Measurements from ENCODE around the gene GPC6.

Gene GPC6

GRCh38 chr13:94140027-94140426 lies 913.4 kb downstream of the GPC6 start:
- no peak for DNase-seq

GRCh38 chr13:94140511-94140910 lies 913.9 kb downstream of the GPC6 start:
- DNase-seq: no peak

- no peak for DNase-seq
These were observed 917.2 kb downstream of the GPC6 start for GRCh38 chr13:94143624-94144350.

GRCh38 chr13:94145966-94146365 lies 919.4 kb downstream of the GPC6 start:
- no peak for DNase-seq

- no peak for DNase-seq
These were observed 927.0 kb downstream of the GPC6 start for GRCh38 chr13:94153586-94153985.

GRCh38 chr13:94154367-94154766 lies 927.8 kb downstream of the GPC6 start:
- no peak for DNase-seq

- no peak for DNase-seq
These were observed 931.2 kb downstream of the GPC6 start for GRCh38 chr13:94157705-94158218.

- no peak for DNase-seq
These were observed 934.3 kb downstream of the GPC6 start for GRCh38 chr13:94160875-94161274.

GRCh38 chr13:94162289-94162688 lies 935.7 kb downstream of the GPC6 start:
- DNase-seq: no peak

GRCh38 chr13:94163535-94163934 lies 936.9 kb downstream of the GPC6 start:
- no peak for DNase-seq

GRCh38 chr13:94168783-94169453 lies 942.3 kb downstream of the GPC6 start:
- DNase-seq: no peak

- no peak for DNase-seq
These were observed 943.0 kb downstream of the GPC6 start for GRCh38 chr13:94169454-94170144.

- DNase-seq: no peak
These were observed 943.6 kb downstream of the GPC6 start for GRCh38 chr13:94170145-94170571.

- DNase-seq: no peak
These were observed 945.8 kb downstream of the GPC6 start for GRCh38 chr13:94172416-94172815.

- DNase-seq: no peak
These were observed 946.8 kb downstream of the GPC6 start for GRCh38 chr13:94173312-94173854.

GRCh38 chr13:94174009-94174408 lies 947.4 kb downstream of the GPC6 start:
- no peak for DNase-seq

GRCh38 chr13:94175076-94175475 lies 948.5 kb downstream of the GPC6 start:
- DNase-seq: no peak

- DNase-seq: no peak
These were observed 950.0 kb downstream of the GPC6 start for GRCh38 chr13:94176561-94176960.

- DNase-seq: no peak
These were observed 950.4 kb downstream of the GPC6 start for GRCh38 chr13:94177041-94177440.

- no peak for DNase-seq
These were observed 952.1 kb downstream of the GPC6 start for GRCh38 chr13:94178625-94179244.

GRCh38 chr13:94181461-94182107 lies 955.0 kb downstream of the GPC6 start:
- DNase-seq: no peak

GRCh38 chr13:94182185-94182761 lies 955.7 kb downstream of the GPC6 start:
- no peak for DNase-seq

All from stimulated activated CD4-positive, alpha-beta T cell treated with anti-CD3 and anti-CD28 coated beads, Interleukin-15, amount 100 ng/mL, for 24 hours (primary cell).